Measurements from ENCODE around the gene ZC3H7A. TPM values are rescaled to one million over a fixed set of nuclear protein-coding genes. Genes with fewer than 3 reads are reported as not detected.

ZC3H7A gene
- total and polyA plus RNA-seq, 2 of the 8 experiments (the other 6 are each of a cell fraction or from before 2014, with no cell fraction given): 32.0 to 55.9 TPM

- WGBS, 2 experiments (ENCODE audit: extremely low coverage in 1 of 2, insufficient coverage in 1 of 2, insufficient read length in 1 of 2, insufficient replicate concordance in 2 of 2, low coverage in 1 of 2, low lambda C conversion rate in 2 of 2, missing lambda C conversion rate in 1 of 2): 88% methylated on average over 5 of the region's 5 CpGs; no CpG with 5 or more reads in 1 of the 2 experiments
Observed at GRCh38 chr16:11824362-11824761, 27.3 kb upstream of the ZC3H7A start.

More at GRCh38 chr16:11824362-11824761, 27.3 kb upstream of the ZC3H7A start:
- H2BK15ac ChIP-seq (ENCODE audit: low read length): no peak overlapping the region
- no peak overlapping the region for H3K4me3 ChIP-seq (ENCODE audit: extremely low read depth in 1 of 4, insufficient read depth in 2 of 4, low read depth in 3 of 4, low read length in 4 of 4)
- no peak for TF ChIP-seq CREB1 (IDR thresholded peaks at IDR 0.05)
- no peak for TF ChIP-seq POLR2AphosphoS5 (IDR thresholded peaks at IDR 0.05; ENCODE audit: low read depth, low read length)
- TF ChIP-seq GABPA (IDR thresholded peaks at IDR 0.05; ENCODE audit: borderline replicate concordance, insufficient read depth, low read length): no peak
- no peak for TF ChIP-seq JUND (IDR thresholded peaks at IDR 0.05; ENCODE audit: low read length)
- H2AFZ ChIP-seq (ENCODE audit: low read length): no peak overlapping the region
- no peak overlapping the region for H2BK12ac ChIP-seq (ENCODE audit: low read depth, low read length)
- no peaks in the 10 kb centered on the region for H3K9me3 ChIP-seq (ENCODE audit: insufficient read depth in 2 of 2, low read depth in 1 of 2, low read length in 1 of 2)
- no peak overlapping the region for H4K8ac ChIP-seq (ENCODE audit: extremely low read depth, insufficient read depth, low read length)
- no peak overlapping the region for H4K5ac ChIP-seq (ENCODE audit: insufficient read length, low read depth, low read length)
- H3K23me2 ChIP-seq (ENCODE audit: low read depth, low read length): no peaks in the 10 kb centered on the region
- no peak overlapping the region for H3K27ac ChIP-seq (ENCODE audit: low read depth, low read length)
- no peak overlapping the region for H2BK20ac ChIP-seq (ENCODE audit: low read length)
- H2AK5ac ChIP-seq (ENCODE audit: low read depth, low read length): no peak overlapping the region
- H3K56ac ChIP-seq (replicated peaks; ENCODE audit: insufficient read length, low read depth, low read length): no peak overlapping the region
- no peak overlapping the region for H3K18ac ChIP-seq (ENCODE audit: extremely low read depth, low read length)
- H3K4ac ChIP-seq (replicated peaks; ENCODE audit: insufficient read length, low read depth, low read length): no peak overlapping the region
- DNase-seq (ENCODE audit: low read depth in 1 of 2, low spot score in 2 of 2): no peak
- H3K4me1 ChIP-seq (replicated peaks in 1 of 4; ENCODE audit: control insufficient read depth in 3 of 4, insufficient read depth in 4 of 4, low read length in 3 of 4): no peaks in the 10 kb centered on the region
- no peaks in the 10 kb centered on the region for H4K20me1 ChIP-seq (replicated peaks in 1 of 2; ENCODE audit: control insufficient read depth in 1 of 2, insufficient read depth in 2 of 2, low read length in 2 of 2)
- no peak overlapping the region for H3K23ac ChIP-seq (ENCODE audit: insufficient read length)
- no peak overlapping the region for H2BK120ac ChIP-seq (replicated peaks; ENCODE audit: low read depth, low read length)
- no peaks in the 10 kb centered on the region for H3K27me3 ChIP-seq (replicated peaks in 1 of 4; ENCODE audit: control insufficient read depth in 3 of 4, extremely low read depth in 1 of 4, insufficient read depth in 3 of 4, low read length in 3 of 4)
- ChIA-PET CTCF (ENCODE audit: partially characterized antibody) (interaction anchor here (0.6 to 1.2 kb wide), 2 partner anchors 21 to 25 kb away, joined by 3 read pairs; no protein-coding TSS in a partner anchor), POLR2A (ENCODE audit: partially characterized antibody) (interaction anchor here (0.6 kb wide), 2 partner anchors 180 to 787 kb away, joined by 3 to 5 read pairs; no protein-coding TSS in a partner anchor)
- no peak for FAIRE-seq
- no peaks in the 10 kb centered on the region for H3K36me3 ChIP-seq (ENCODE audit: control insufficient read depth in 2 of 4, insufficient read depth in 4 of 4, low read length in 3 of 4)
- no peak overlapping the region for H3K14ac ChIP-seq (ENCODE audit: insufficient read length)
- H3K9ac ChIP-seq (replicated peaks in 1 of 4; ENCODE audit: extremely low read depth in 1 of 4, low read depth in 3 of 4, low read length in 3 of 4): no peak overlapping the region
- no peak overlapping the region for H3K4me2 ChIP-seq (ENCODE audit: insufficient read depth in 1 of 2, low read depth in 2 of 2, low read length in 2 of 2)
- H2BK5ac ChIP-seq (ENCODE audit: low read depth, low read length): no peak overlapping the region
- no peaks in the 10 kb centered on the region for H3K79me1 ChIP-seq (ENCODE audit: low read depth, low read length)
- no peaks in the 10 kb centered on the region for H3K79me2 ChIP-seq (ENCODE audit: control insufficient read depth in 1 of 2, insufficient read depth in 2 of 2, low read length in 2 of 2)
- no peak overlapping the region for H4K91ac ChIP-seq (replicated peaks; ENCODE audit: insufficient read length, low read length)
